ENCODE measurements around the gene CDSN.

Gene CDSN

GRCh38 chr6:31125586-31126363 is 5.5 kb upstream of the CDSN start:
- TF ChIP-seq ZNF8 (CRISPR knock-in tag; IDR thresholded peaks at IDR 0.05) (no peak), CREB5 (CRISPR knock-in tag; IDR thresholded peaks at IDR 0.05; ENCODE audit: low read depth) (no peak), TCF4 (CRISPR knock-in tag; IDR thresholded peaks at IDR 0.05; ENCODE audit: borderline replicate concordance) (no peak), CSRNP3 (CRISPR knock-in tag; IDR thresholded peaks at IDR 0.05) (no peak), ZFP3 (CRISPR knock-in tag; IDR thresholded peaks at IDR 0.05) (no peak), ARNTL (CRISPR knock-in tag; IDR thresholded peaks at IDR 0.05; ENCODE audit: borderline replicate concordance, low read depth) (no peak), GLIS3 (CRISPR knock-in tag; IDR thresholded peaks at IDR 0.05) (no peak), ZNF565 (CRISPR knock-in tag; conservative IDR thresholded peaks at IDR 0.05; ENCODE audit: low read depth) (no peak), ZC3H10 (CRISPR knock-in tag; IDR thresholded peaks at IDR 0.05) (no peak), RARB (CRISPR knock-in tag; IDR thresholded peaks at IDR 0.05) (no peak), BACH2 (CRISPR knock-in tag; IDR thresholded peaks at IDR 0.05; ENCODE audit: borderline replicate concordance) (no peak), ESRRG (CRISPR knock-in tag; IDR thresholded peaks at IDR 0.05) (no peak), CSDC2 (CRISPR knock-in tag; IDR thresholded peaks at IDR 0.05) (no peak), SNAI2 (CRISPR knock-in tag; IDR thresholded peaks at IDR 0.05) (no peak), ZNF70 (CRISPR knock-in tag; IDR thresholded peaks at IDR 0.05) (no peak), PATZ1 (CRISPR knock-in tag; IDR thresholded peaks at IDR 0.05; ENCODE audit: borderline replicate concordance) (no peak), POU6F1 (CRISPR knock-in tag; IDR thresholded peaks at IDR 0.05; ENCODE audit: borderline replicate concordance, low read depth) (no peak)
- ATAC-seq: peak; percentile 5; the same call in 1 of the 3 replicates

GRCh38 chr6:31125162-31125561 is 4.9 kb upstream of the CDSN start:
- no peak; the same call in 2 of the 3 replicates for ATAC-seq
- no peak for TF ChIP-seq TCF4 (CRISPR knock-in tag; IDR thresholded peaks at IDR 0.05; ENCODE audit: borderline replicate concordance)
- no peak for TF ChIP-seq PPARA (CRISPR knock-in tag; IDR thresholded peaks at IDR 0.05; ENCODE audit: borderline replicate concordance)
- TF ChIP-seq ISL1 (CRISPR knock-in tag; IDR thresholded peaks at IDR 0.05): no peak
- no peak for TF ChIP-seq CSDC2 (CRISPR knock-in tag; IDR thresholded peaks at IDR 0.05)
- TF ChIP-seq ZNF565 (CRISPR knock-in tag; conservative IDR thresholded peaks at IDR 0.05; ENCODE audit: low read depth): no peak
- TF ChIP-seq ZC3H10 (CRISPR knock-in tag; IDR thresholded peaks at IDR 0.05): no peak
- no peak for TF ChIP-seq BACH2 (CRISPR knock-in tag; IDR thresholded peaks at IDR 0.05; ENCODE audit: borderline replicate concordance)

- ATAC-seq: peak; percentile 82
- no peak for TF ChIP-seq GLIS3 (CRISPR knock-in tag; IDR thresholded peaks at IDR 0.05)
- no peak for TF ChIP-seq PPARA (CRISPR knock-in tag; IDR thresholded peaks at IDR 0.05; ENCODE audit: borderline replicate concordance)
- no peak for TF ChIP-seq CSDC2 (CRISPR knock-in tag; IDR thresholded peaks at IDR 0.05)
- no peak for TF ChIP-seq ZNF70 (CRISPR knock-in tag; IDR thresholded peaks at IDR 0.05)
- no peak for TF ChIP-seq CREB5 (CRISPR knock-in tag; IDR thresholded peaks at IDR 0.05; ENCODE audit: low read depth)
- no peak for TF ChIP-seq ESRRG (CRISPR knock-in tag; IDR thresholded peaks at IDR 0.05)
- no peak for TF ChIP-seq OSR1 (CRISPR knock-in tag; IDR thresholded peaks at IDR 0.05)
- no peak for TF ChIP-seq RARB (CRISPR knock-in tag; IDR thresholded peaks at IDR 0.05)
- TF ChIP-seq TSHZ2 (CRISPR knock-in tag; IDR thresholded peaks at IDR 0.05): no peak
- TF ChIP-seq SNAI2 (CRISPR knock-in tag; IDR thresholded peaks at IDR 0.05): no peak
- no peak for TF ChIP-seq POU6F1 (CRISPR knock-in tag; IDR thresholded peaks at IDR 0.05; ENCODE audit: borderline replicate concordance, low read depth)
Measured at GRCh38 chr6:31122791-31123706, 2.8 kb upstream of the CDSN start.
